Calu3 (cell line): ENCODE data around the gene OR8B2. TPM values are rescaled to one million over a fixed set of nuclear protein-coding genes. Genes with fewer than 3 reads are reported as not detected.

Experiments
- Bru-seq: library from RNA; stranded (reverse); fragments of 400-500 nt; gene quantifications from one replicate; lab custom pipeline; 2021; lab: Mats Ljungman, UMichigan
- BruChase-seq, 2 experiments: library from RNA; stranded (reverse); fragments of 400-500 nt; gene quantifications; one replicate each; lab custom pipeline; 2021; lab: Mats Ljungman, UMichigan
- BruUV-seq: library from RNA; stranded (reverse); fragments of 400-500 nt; replicated peaks from 2 replicates; lab custom pipeline; 2021; lab: Mats Ljungman, UMichigan
- CTCF ChIA-PET: fragments of 300-600 bp; sonication (Branson Sonifier 250); formaldehyde crosslinking; loops from one replicate; lab custom pipeline; 2022; ENCODE audit warnings: antibody characterized with exemption; lab: Charles Lee
- DNase-seq: peaks from one replicate; pipeline ENCODE4 v3.0.0; 2022
- H3K27ac Mint-ChIP-seq: one replicate; pipeline ENCODE4 v1.8.0; 2022; ENCODE audit warnings: mixed read lengths; ENCODE audit not compliant: unreplicated experiment
- H3K27me3 Mint-ChIP-seq: one replicate; pipeline ENCODE4 v1.8.0; 2022; ENCODE audit warnings: mixed read lengths; ENCODE audit not compliant: unreplicated experiment
- H3K36me3 Mint-ChIP-seq: one replicate; pipeline ENCODE4 v1.8.0; 2022; ENCODE audit warnings: mild to moderate bottlenecking, moderate library complexity, mixed read lengths; ENCODE audit not compliant: insufficient read depth, unreplicated experiment
- H3K4me1 Mint-ChIP-seq: one replicate; pipeline ENCODE4 v1.8.0; 2022; ENCODE audit warnings: mild to moderate bottlenecking, low read depth, mixed read lengths; ENCODE audit not compliant: unreplicated experiment
- H3K4me3 Mint-ChIP-seq: one replicate; pipeline ENCODE4 v1.8.0; 2022; ENCODE audit warnings: mild to moderate bottlenecking, low read depth, moderate library complexity, mixed read lengths; ENCODE audit not compliant: unreplicated experiment
- H3K9me3 Mint-ChIP-seq: one replicate; pipeline ENCODE4 v1.8.0; 2022; ENCODE audit warnings: low read depth, mixed read lengths; ENCODE audit not compliant: unreplicated experiment
- intact Hi-C: fragments of 100-400 bp; cut with micrococcal nuclease; formaldehyde crosslinking; loops from one replicate; pipeline ENCODE4 v1.10.0; 2022; ENCODE audit not compliant: unreplicated experiment
- long read RNA-seq: library from polyadenylated mRNA; stranded (forward); transcript quantifications from one replicate; pipeline ENCODE4 v2.0.0, GENCODE V29; 2022
- total RNA-seq: library from RNA; stranded (reverse); gene quantifications from 2 replicates; pipeline ENCODE4 v1.2.3, GENCODE V29; 2022
- TF ChIP-seq, protein P1 (sequence below): fragments of 200-600 bp; IDR thresholded peaks from one replicate; pipeline ENCODE4 v1.8.0; 2022; ENCODE audit warnings: antibody characterized with exemption; ENCODE audit not compliant: unreplicated experiment

The OR8B2 gene
- total RNA-seq (not detected in 2 replicates), Bru-seq, nascent RNA (not detected), BruChase-seq, experiment 1, labeled RNA remaining after a 6-hour chase (not detected), BruChase-seq, experiment 2, labeled RNA remaining after a 2-hour chase (not detected)
- long read RNA-seq: 0 reads

- H3K4me3 Mint-ChIP-seq: no peak within 1 kb of the TSS
- BruUV-seq: no TSS peak
- DNase-seq: no peak
- H3K27ac Mint-ChIP-seq: no peak within 1 kb of the TSS
- TF ChIP-seq, protein P1, sequence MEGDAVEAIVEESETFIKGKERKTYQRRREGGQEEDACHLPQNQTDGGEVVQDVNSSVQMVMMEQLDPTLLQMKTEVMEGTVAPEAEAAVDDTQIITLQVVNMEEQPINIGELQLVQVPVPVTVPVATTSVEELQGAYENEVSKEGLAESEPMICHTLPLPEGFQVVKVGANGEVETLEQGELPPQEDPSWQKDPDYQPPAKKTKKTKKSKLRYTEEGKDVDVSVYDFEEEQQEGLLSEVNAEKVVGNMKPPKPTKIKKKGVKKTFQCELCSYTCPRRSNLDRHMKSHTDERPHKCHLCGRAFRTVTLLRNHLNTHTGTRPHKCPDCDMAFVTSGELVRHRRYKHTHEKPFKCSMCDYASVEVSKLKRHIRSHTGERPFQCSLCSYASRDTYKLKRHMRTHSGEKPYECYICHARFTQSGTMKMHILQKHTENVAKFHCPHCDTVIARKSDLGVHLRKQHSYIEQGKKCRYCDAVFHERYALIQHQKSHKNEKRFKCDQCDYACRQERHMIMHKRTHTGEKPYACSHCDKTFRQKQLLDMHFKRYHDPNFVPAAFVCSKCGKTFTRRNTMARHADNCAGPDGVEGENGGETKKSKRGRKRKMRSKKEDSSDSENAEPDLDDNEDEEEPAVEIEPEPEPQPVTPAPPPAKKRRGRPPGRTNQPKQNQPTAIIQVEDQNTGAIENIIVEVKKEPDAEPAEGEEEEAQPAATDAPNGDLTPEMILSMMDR: no peak
- intact Hi-C loops: no loop called here
- no peaks in the 10 kb centered on the region for H3K9me3 Mint-ChIP-seq
- CTCF ChIA-PET: interaction anchor here (0.6 kb wide), 1 partner anchor 1299 kb away, joined by 5 read pairs; no protein-coding TSS in a partner anchor
- H3K36me3 Mint-ChIP-seq: no peaks in the 10 kb centered on the region
- no peaks in the 10 kb centered on the region for H3K27me3 Mint-ChIP-seq
- H3K4me1 Mint-ChIP-seq: no peaks in the 10 kb centered on the region
Observed at GRCh38 chr11:124384399-124384798, at the start of gene OR8B2. TSS of gene OR8B2 (minus strand) at chr11:124384499. CDS start at chr11:124383343, 1,156 bp downstream.

GRCh38 chr11:124429599-124429998 is 45.3 kb upstream of the OR8B2 start:
- TF ChIP-seq, protein P1: no peak
- DNase-seq: no peak
- Mint-ChIP-seq H3K36me3 (no peaks in the 10 kb centered on the region), H3K27ac (no peak overlapping the region), H3K9me3 (peaks cover 6% of the 10 kb centered on the region), H3K4me3 (no peak overlapping the region), H3K4me1 (no peaks in the 10 kb centered on the region), H3K27me3 (no peaks in the 10 kb centered on the region)
- BruUV-seq: no TSS peak
- CTCF ChIA-PET: no interaction called here
- intact Hi-C loops: no loop called here

DNA sequence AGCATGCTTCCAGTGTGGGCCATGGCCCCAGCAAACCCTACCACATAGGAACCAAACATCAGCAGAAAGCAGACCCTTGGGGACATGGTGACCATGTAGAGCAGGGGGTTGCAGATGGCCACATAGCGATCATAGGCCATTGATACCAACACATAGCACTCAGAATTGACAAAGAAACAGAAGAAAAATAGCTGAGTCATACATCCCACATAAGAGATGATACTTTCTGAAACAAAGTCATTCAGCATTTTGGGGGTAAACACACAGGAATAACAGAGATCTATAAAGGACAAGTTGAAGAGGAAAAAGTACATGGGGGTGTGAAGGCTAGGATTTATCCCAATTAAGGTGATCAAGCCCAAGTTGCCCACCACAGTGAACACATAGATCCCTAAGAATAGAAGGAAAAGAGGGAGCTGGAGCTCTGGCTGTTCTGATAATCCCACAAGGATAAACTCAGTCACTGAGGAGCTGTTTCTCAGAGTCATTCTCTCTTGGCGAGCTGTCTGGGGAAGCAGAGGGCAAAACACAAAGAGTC is 40.2 kb upstream of the OR8B2 start, which contains the start of gene OR8B4:
Gene OR8B4, minus strand, starts transcription at position 488 of the 538 bp plus-strand sequence. Its CDS starts 0 bp downstream, at position 488.
- no peak within 1 kb of the TSS for H3K4me3 Mint-ChIP-seq
- H3K36me3 Mint-ChIP-seq: no peaks in the 10 kb centered on the region
- H3K27me3 Mint-ChIP-seq: no peaks in the 10 kb centered on the region
- BruUV-seq: no TSS peak
- TF ChIP-seq, protein P1: no peak
- H3K9me3 Mint-ChIP-seq: peaks cover 3% of the 10 kb centered on the region
- no peak for DNase-seq
- H3K27ac Mint-ChIP-seq: no peak within 1 kb of the TSS
- no peaks in the 10 kb centered on the region for H3K4me1 Mint-ChIP-seq
- CTCF ChIA-PET: no interaction called here
- intact Hi-C loops: no loop called here

GRCh38 chr11:124421043-124421442 is 36.7 kb upstream of the OR8B2 start:
- intact Hi-C loops: no loop called here
- no peaks in the 10 kb centered on the region for H3K27me3 Mint-ChIP-seq

More at GRCh38 chr11:124421043-124421442, 36.7 kb upstream of the OR8B2 start:
- Mint-ChIP-seq H3K4me3 (no peak overlapping the region), H3K27ac (no peak overlapping the region), H3K36me3 (no peaks in the 10 kb centered on the region), H3K9me3 (no peaks in the 10 kb centered on the region), H3K4me1 (no peaks in the 10 kb centered on the region)
- no TSS peak for BruUV-seq
- no peak for DNase-seq
- TF ChIP-seq, protein P1: no peak
- CTCF ChIA-PET: no interaction called here
